ENCODE data around the gene HYAL4.

- no peak for TF ChIP-seq POLR2A (IDR thresholded peaks at IDR 0.05; ENCODE audit: low read length)
- no peak for TF ChIP-seq GATA1 (IDR thresholded peaks at IDR 0.05; ENCODE audit: low read depth, low read length)
These were observed 46.3 kb upstream of the HYAL4 start for GRCh38 chr7:123798532-123799188.

All from erythroblast (primary cell).